Activated T-cell treated with anti-CD3 and anti-CD28 coated beads for 24 hours (primary cell): ENCODE data around the gene DHX36.

Experiments used
- DNase-seq: peaks from one replicate; pipeline ENCODE4 v3.0.0-alpha.2; 2020; ENCODE audit warnings: low read depth

DHX36 gene, protein sequence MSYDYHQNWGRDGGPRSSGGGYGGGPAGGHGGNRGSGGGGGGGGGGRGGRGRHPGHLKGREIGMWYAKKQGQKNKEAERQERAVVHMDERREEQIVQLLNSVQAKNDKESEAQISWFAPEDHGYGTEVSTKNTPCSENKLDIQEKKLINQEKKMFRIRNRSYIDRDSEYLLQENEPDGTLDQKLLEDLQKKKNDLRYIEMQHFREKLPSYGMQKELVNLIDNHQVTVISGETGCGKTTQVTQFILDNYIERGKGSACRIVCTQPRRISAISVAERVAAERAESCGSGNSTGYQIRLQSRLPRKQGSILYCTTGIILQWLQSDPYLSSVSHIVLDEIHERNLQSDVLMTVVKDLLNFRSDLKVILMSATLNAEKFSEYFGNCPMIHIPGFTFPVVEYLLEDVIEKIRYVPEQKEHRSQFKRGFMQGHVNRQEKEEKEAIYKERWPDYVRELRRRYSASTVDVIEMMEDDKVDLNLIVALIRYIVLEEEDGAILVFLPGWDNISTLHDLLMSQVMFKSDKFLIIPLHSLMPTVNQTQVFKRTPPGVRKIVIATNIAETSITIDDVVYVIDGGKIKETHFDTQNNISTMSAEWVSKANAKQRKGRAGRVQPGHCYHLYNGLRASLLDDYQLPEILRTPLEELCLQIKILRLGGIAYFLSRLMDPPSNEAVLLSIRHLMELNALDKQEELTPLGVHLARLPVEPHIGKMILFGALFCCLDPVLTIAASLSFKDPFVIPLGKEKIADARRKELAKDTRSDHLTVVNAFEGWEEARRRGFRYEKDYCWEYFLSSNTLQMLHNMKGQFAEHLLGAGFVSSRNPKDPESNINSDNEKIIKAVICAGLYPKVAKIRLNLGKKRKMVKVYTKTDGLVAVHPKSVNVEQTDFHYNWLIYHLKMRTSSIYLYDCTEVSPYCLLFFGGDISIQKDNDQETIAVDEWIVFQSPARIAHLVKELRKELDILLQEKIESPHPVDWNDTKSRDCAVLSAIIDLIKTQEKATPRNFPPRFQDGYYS

DNA sequence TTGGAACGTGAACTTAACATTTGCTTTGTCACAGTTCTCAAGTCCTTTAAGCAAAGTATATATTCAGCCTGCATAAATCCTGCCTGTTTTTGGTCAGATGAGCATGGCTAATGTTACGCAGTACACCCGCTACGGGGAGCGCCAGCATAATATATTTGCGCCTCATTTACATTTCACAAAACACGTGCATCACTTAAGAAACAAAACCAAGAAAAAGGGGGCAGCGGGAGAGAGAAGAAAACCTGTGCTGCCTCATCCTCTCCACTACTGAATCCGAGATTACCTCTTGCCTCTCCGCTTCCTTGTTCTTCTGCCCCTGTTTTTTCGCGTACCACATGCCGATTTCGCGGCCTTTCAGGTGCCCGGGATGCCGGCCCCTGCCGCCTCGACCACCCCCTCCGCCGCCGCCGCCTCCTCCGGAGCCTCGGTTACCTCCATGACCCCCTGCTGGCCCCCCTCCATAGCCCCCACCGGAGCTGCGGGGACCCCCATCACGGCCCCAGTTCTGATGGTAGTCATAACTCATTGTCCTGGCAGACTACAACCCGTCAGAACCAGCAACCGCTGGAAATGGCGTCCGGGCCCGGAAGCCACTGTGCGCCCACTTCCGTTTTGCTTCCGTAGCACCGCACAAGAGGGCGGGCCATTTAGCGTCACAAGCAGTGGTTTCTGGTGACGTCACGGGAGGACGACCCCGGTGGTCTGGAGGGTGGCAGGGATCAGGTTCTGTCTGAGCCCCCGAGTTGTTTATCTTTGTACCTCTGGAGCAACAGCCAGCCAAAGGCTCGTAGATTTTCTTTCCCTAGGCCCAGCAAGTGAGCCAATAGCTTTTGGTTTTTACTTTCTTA lies at the start of gene DHX36:
TSS of gene DHX36 (minus strand) at position 597 of the 848 bp plus-strand sequence. CDS start at position 526, 71 bp downstream.
- DNase-seq, result peak; percentile 86

DNA sequence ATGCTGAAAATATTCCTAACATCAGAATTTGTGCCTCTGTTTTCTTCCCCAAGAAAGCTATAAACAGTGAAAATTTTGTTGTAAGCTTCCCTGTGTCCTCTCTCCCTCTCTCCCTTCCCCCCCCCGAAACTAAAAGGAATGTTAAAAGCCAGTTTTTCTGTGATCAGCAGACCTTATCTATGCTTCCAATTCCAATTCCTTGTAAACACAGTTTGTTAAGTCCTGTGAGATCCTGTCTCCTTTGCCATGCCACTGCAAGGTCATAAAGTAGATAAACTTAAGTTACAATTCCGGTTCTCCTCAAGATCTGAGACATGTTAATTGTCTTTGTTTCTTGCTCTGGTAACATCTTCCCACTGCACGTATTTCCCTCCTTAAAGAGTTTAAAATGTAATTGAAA lies 42.9 kb upstream of the DHX36 start:
- no peak for DNase-seq

DNA sequence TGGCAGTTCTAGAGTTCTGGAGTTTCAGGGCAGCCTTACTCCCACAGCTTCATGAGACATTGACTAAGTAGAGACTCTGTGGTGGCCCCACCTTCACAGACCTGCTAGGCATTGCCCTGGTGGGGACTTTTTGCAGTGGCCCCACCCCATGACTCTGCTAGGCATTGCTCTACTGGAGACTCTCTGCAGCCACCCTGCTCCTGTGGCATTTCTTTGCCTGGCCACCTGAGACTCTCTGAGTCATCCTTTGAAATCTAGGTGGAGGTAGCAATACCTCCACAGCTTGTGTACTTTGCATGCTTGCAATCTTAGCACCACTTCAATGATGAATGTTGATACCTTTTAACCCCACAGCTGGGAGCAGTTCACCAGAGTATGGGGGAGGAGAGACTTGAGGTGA lies 40.6 kb upstream of the DHX36 start:
- DNase-seq, result no peak

DNA sequence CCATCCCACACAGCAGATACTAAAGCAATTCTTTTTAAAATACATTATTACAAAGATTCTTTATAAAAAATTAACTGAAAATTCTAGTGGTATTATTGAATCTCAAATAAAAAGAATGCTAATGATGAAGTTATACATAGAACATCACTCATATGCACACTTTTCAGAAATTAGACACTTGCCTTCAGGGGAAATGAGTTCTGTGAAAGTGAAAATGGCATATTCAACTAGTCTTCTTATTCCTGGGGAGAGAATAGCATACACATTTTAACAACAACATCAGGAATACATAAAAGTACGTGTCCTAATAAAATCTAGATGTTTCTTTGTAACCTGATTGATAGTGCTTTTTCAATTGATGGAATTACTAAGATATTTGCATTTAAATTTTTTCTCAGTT lies 36.8 kb upstream of the DHX36 start:
- DNase-seq, result no peak

DNA sequence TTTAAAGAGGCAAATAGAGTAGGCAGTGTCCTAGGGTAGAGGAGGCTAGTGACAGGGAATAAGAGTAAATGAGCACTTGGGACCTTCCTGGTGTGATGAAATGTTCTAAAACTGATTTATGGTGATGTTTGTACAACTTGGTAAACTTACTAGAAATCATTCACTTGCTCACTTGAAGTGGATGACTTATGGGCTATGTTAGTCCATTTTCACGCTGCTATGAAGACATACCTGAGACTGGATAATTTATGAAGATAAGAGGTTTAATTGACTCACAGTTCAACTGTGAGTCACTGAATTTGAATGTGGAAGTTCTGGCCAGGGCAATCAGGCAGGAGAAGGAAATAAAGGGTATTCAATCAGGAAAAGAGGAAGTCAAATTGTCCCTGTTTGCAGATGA lies 31.7 kb upstream of the DHX36 start:
- no peak for DNase-seq

DNA sequence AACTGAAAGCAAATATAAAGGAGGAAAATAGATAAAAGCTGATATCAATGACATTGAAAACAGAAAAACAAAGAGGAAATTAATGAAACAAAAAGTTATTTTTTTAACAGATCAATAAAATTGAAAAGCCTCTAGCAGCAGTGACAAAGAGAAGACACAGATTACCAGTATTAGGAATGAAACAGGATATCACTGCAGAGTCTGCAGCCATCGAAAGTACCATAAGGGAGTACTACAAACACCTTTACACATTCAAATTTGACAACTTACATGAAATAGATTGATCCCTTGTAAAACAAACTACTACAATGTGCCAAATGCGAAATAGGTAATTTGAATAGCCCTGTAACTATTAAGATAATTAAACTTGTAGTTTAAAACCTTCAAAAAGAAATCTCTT lies 24.9 kb upstream of the DHX36 start:
- DNase-seq, result no peak

DNA sequence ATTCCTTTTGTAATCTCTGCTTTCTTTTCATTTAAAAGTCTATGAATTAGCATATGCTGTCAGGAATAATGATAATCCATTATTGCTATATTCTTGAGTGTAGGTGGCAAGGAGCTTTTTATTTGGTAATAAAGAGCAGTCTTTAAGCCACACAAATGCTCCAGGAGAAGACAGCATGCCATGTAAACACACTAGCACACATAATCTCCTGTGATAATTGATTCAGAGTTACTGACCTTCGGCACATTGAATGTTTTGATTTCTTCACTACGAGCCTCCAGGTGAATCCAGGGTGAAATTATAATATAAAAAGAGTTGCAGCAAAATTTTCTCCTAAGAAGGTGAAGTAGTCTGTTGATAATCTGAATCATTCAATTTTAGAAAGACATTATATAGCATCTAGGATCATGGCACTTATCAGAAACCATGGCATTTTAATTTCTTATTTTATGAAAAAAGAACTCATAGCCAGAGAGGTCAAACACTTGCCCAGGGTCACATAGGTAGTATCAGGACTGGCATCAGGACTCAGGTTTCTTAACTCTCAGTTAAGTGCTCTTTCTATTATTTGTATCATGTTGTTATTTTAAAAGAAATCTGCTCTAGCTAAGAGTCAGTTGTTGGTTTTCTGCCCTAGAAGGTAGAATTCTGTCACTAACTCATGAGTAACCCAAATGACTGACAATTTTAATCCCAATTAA lies 21.3 kb upstream of the DHX36 start:
- DNase-seq, result no peak

DNA sequence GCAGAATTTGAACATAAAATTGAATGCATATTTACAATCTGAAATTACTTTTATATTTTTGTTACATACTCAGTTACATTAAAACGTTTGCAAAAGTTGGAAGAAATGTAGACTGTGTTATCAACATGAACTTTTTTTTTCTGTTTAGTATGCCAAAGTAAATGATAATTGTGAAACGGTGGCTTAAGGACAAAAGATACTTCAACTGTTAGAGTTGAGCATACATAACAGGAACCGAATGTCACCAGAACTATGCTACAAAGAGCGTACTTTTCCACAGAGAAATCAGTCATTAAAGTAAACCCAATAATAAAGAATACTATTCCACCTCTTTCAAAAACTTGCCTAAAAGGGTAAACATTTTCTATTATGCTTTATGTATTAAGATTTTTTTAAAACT lies 14.3 kb upstream of the DHX36 start:
- no peak for DNase-seq

DNA sequence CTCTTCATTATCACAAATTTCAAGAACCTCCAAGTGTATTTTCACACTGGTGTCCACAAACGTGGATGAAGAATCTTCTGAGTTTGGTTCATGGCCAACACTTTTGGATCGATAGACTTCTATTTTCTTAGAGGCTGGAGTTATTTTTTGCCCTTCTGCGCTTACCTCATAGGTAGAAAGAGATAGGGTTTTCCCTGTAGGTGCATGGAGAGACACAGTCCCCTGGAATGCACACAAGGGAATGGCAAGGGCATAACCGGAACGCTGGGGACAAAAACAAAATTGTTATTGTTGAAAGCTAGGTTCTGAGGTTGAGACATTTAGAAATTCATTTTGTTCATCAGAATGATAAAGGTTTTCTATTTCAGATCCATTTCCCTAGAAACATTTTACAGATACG lies 13.7 kb upstream of the DHX36 start:
- DNase-seq, result no peak

DNA sequence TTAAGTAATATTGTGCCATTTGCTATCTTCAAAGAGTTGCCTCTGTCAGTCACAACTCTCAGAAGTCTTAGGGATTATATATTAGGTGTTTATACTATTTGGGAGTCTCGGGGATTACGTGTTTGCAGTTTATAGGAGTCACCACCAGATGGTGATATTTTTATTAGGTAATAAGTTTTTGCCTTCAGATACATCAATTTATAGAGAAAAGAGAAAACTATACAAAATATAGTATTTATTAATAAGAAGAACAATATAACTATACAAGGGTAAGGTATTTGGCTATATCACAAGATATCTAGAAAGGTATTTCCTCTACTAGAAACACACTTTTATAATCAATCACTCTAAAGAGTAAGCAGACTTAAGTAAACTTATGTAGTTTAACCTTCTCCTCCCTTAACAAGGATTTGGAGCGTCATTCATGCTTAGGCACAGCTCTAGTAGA lies 10.7 kb upstream of the DHX36 start:
- DNase-seq, result no peak

DNA sequence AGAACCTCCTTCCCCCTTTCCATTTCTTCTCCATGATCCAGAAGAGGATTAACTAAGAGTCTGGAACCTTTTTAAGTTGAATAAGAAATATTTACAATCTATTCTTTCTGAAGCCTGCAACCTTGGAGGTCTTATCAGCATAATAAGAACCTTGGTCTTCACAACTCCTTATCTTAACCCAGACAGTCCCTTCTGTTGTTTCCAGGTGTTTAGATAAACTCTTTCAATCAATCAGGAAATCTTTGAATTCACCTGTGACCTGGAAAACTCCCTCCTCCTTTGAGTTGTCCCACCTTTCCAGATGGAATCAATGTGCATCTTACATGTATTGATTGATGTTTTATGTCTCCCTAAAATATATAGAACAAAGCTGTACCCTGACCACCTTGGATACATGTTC lies 3.6 kb upstream of the DHX36 start:
- no peak for DNase-seq

DNA sequence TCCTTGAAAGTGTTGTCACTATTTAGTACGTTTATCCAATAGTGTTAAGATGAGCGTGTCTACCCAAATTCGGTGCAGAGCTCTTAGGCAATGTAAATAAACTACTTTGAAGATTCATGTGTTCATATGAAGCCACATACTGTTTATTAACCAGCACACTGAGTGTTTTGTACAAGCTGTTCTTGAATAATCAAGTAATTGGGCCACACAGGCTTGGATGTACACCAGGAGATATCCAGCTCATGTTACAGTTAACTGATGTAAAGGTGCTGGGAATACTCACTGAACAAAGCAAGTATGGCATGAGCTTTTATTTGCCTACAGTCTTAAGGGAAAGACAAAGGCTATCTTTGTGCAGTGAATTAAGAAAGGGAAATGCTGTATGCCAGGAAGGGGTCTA lies 632 bp upstream of the DHX36 start:
- no peak for DNase-seq

DNA sequence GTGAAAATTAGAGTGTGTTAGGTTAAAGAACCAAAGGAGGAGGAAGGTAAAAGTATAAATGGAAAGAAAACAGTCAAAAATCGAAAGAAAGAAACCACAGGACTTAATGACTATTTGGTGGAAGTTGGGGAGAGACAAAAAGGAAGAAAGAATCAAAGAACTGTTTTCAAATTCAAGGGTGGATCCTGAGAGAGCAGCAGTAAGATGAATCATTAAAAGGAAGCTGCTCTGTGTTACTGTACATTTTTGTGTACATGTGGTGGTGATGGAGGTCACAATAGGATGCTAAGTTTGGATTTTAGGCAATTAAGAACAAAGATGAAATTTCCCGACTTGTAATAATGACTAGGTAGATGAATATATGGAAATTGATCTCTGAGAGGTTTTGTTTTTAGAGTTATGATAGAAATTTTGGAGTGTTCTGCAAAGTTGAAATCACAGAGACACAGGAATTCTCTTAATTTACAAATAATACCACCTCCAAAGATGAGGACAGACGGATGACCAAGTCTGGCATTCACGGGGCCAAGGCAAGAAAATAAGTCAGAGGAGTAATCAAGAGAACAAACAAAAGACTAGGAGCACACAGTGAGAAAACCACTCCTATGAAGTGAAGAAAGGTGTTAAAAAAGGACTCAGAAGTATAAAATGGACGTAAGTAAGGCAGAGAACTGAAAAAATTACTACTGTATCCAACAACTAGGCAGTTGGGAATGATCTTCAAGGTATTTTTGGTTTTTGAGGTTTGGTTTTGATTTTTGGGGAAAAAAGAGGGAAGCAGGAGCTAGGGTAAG lies 7.1 kb downstream of the DHX36 start:
- DNase-seq, result no peak

DNA sequence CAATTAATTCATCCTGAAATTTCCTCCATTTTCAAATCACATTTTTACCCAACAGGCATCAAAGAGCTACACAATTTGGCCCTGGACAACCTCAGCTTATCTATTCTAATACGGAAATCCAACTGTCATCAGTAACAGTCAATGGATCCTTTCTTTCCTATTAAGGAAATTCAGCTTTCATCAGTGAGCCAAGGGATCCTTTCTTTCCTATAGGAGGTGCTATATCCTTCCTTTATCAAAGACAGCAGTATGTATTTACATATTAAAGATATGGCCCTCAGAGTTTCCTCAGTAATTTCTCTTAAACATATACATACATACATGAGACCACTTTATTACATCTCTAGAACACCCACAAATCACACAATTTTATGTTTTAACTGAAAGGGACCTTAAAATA lies 10.1 kb downstream of the DHX36 start:
- DNase-seq, result no peak

DNA sequence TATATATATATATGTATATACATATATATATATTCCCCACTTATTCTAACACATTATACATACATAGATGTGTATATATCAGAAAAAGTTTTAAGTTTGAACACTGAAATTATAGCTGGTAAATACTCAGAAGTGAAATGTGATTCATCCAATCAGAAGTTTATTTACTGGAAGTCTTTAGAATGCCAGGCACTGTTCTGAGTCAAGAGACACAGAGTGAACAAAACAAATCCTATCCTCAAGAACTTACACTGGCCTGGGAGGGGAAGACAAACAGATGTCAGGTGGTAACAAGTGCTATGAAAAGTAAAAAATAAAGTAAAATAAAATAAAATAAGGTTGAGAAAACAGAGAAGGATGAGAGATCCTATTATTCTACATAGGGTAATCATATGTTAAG lies 13.4 kb downstream of the DHX36 start:
- no peak for DNase-seq

DNA sequence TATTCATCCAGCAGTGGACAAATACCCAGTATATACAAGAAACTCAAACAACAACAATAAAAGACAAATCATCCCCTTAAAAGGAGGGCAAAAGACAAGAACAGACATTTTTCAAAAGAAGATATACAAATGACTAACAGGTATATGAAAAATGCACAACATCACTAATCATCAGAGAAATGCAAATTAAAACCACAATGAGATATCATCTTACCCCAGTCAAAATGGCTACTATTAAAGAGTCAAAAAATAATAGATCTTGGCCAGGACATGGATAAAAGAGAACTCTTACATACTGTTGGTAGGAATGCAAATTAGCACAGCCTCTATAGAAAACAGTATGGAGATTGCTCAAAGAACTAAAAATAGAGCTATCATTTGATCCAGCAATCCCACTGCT lies 16.9 kb downstream of the DHX36 start:
- no peak for DNase-seq

DNA sequence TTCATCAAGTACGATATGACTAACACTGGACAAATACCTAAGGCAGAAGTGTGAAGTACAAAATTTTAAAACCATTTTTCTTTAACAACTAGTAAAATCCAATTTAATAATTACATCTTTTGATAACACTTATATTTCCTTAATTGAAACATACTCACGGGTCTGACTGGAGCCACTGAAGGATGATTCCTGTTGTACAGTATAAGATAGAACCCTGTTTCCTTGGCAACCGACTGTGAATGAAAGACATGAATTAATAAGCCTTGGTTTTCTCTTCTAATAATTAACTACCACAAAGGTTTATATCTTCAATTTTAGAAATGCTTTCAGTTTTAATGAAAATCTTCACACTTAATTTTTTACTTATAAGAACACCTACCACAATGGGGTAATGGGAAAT lies 19.4 kb downstream of the DHX36 start:
- DNase-seq, result no peak

DNA sequence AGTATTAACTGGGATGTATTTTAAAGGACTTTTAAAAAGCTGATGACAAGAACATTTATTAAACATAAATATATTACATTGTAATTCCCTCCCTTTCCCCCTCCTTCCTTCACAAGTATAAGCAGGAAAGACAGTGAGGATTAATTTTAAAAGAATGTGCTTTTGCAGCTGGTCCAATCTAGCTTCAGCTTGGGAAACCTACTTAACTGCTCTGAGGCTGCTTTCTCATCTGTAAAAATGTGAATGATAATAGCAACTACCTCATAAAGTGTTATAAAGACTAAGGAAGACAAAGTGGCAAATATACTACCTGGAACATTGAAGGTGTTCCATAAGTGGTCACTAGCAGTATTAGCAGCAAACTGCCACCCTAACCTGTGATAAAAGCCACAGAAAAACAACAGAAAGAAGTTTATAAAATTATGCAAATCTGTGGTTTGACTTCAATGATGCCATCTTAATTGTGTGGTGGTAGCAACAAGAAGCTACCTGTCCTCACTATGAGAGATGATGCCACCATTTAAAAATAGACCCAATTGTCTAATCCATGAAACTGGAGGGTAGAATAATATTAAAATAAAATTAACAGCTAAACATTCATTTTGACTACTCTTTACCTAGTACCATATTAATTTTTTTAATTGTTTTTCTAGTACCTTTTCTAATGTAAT lies 20.0 kb downstream of the DHX36 start:
- no peak for DNase-seq

DNA sequence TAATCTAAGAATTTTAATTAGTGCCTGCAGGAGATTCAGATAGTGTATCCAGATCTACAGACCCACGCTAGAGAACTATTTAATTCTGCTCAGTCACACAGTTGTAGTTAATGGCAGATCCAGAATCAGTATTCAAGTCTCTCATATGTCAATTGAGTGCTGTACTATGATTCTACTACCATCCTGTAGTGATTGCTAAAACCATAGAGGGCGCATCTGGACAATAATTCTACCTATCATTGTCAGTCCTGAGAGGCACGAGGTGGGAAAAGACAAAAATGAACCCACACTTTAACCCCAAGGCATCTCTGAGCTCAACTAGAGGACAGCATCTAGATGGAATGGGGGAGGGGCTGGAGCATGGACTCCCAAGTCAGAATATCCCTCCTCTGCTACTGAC lies 22.7 kb downstream of the DHX36 start:
- DNase-seq, result no peak

DNA sequence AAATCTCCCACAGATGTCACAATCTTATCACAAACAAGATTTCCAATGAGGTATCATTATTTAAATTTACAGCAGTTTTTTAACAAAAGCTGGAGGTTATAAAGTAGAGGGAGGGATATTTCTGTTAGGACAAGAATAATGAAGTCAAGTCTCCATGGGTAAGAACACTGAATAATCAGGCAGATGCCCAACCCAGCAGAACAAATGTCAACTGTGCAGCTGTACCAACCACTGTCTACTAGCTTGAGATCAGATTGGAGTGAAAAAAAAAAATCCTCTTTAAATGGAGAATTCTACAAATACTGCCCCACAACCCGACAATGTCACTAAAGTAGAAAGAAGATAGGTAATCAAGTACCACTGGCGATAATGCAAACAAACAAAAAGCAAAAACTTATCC lies 30.3 kb downstream of the DHX36 start:
- no peak for DNase-seq
